GM23338 (cell line): ENCODE data around the gene CLDN6. TPM values are rescaled to one million over a fixed set of nuclear protein-coding genes. Genes with fewer than 3 reads are reported as not detected.

ENCODE experiments used
- ATAC-seq: fragments of 200-7000 bp; cut with Tn5 transposase; 3 replicates; pipeline ENCODE4 v1.9.1; 2020
- DNase-seq: peaks from one replicate; pipeline ENCODE4 v3.0.0-alpha.2; 2015; ENCODE audit warnings: low spot score
- H2AFZ ChIP-seq: fragments of 200-600 bp; sonication (generic); 2 replicates; pipeline ENCODE4 v1.8.0; 2016; ENCODE audit warnings: antibody characterized with exemption, mild to moderate bottlenecking, moderate library complexity
- H3F3A ChIP-seq: fragments of 200-600 bp; sonication (generic); replicated peaks from 2 replicates; pipeline ENCODE4 v1.8.0; 2017; ENCODE audit warnings: antibody characterized with exemption, mixed run types, low read depth
- H3K27ac ChIP-seq: fragments of 200-600 bp; sonication (generic); 2 replicates; pipeline ENCODE4 v1.6.1; 2016; ENCODE audit warnings: low read depth
- H3K27me3 ChIP-seq: fragments of 200-600 bp; sonication (generic); 2 replicates; pipeline ENCODE4 v1.8.0; 2016; ENCODE audit warnings: mild to moderate bottlenecking, mixed run types, moderate library complexity; ENCODE audit not compliant: insufficient read depth
- H3K36me3 ChIP-seq: fragments of 200-600 bp; sonication (generic); 2 replicates; pipeline ENCODE4 v1.8.0; 2016; ENCODE audit warnings: mild to moderate bottlenecking; ENCODE audit not compliant: insufficient read depth
- H3K4me1 ChIP-seq: fragments of 200-600 bp; sonication (generic); 2 replicates; pipeline ENCODE4 v1.8.0; 2016; ENCODE audit warnings: mild to moderate bottlenecking, moderate library complexity; ENCODE audit not compliant: insufficient read depth
- H3K4me2 ChIP-seq: fragments of 200-600 bp; sonication (generic); 2 replicates; pipeline ENCODE4 v1.7.1; 2017; ENCODE audit warnings: mixed run types
- H3K4me3 ChIP-seq: fragments of 200-600 bp; sonication (generic); 2 replicates; pipeline ENCODE4 v1.6.1; 2016; ENCODE audit warnings: mixed run types
- H3K79me2 ChIP-seq: fragments of 200-600 bp; sonication (generic); replicated peaks from 2 replicates; pipeline ENCODE4 v1.8.0; 2017; ENCODE audit warnings: mild to moderate bottlenecking; ENCODE audit not compliant: insufficient read depth
- H3K9me2 ChIP-seq: fragments of 200-600 bp; sonication (generic); 2 replicates; pipeline ENCODE4 v1.8.0; 2017; ENCODE audit not compliant: insufficient read depth
- H4K20me1 ChIP-seq: fragments of 200-600 bp; sonication (generic); replicated peaks from 2 replicates; pipeline ENCODE4 v1.8.0; 2017; ENCODE audit warnings: mild to moderate bottlenecking; ENCODE audit not compliant: insufficient read depth
- H3K27ac Mint-ChIP-seq: 2 replicates; pipeline ENCODE4 v1.8.0; 2020; ENCODE audit warnings: inconsistent platforms, mild to moderate bottlenecking, moderate library complexity, mixed read lengths
- H3K27me3 Mint-ChIP-seq: 3 replicates; pipeline ENCODE4 v1.8.0; 2022; ENCODE audit warnings: low read depth, mild to moderate bottlenecking, moderate library complexity, mixed read lengths, inconsistent platforms; ENCODE audit not compliant: insufficient read depth, poor library complexity
- H3K36me3 Mint-ChIP-seq: 3 replicates; pipeline ENCODE4 v1.8.0; 2021; ENCODE audit warnings: low read depth, mild to moderate bottlenecking, inconsistent platforms, moderate library complexity, mixed read lengths
- H3K4me1 Mint-ChIP-seq: 3 replicates; pipeline ENCODE4 v1.8.0; 2020; ENCODE audit warnings: mild to moderate bottlenecking, inconsistent platforms, mixed read lengths
- H3K4me3 Mint-ChIP-seq: 3 replicates; pipeline ENCODE4 v1.8.0; 2021; ENCODE audit warnings: moderate library complexity, mild to moderate bottlenecking, inconsistent platforms, mixed read lengths
- H3K9me3 Mint-ChIP-seq: 3 replicates; pipeline ENCODE4 v1.8.0; 2020; ENCODE audit warnings: moderate library complexity, mild to moderate bottlenecking, inconsistent platforms, mixed read lengths
- CREB1 ChIP-seq: fragments of 250-450 bp; sonication (Bioruptor Pico); IDR thresholded peaks from 2 replicates; pipeline ENCODE4 v1.5.0; 2020; ENCODE audit warnings: low read depth, mild to moderate bottlenecking, moderate library complexity
- ETS1 ChIP-seq: IDR thresholded peaks from 2 replicates; pipeline ENCODE4 v1.6.1; 2016; ENCODE audit warnings: antibody characterized with exemption
- EZH2 ChIP-seq: fragments of 200-600 bp; sonication (generic); IDR thresholded peaks from one replicate; pipeline ENCODE4 v1.8.0; 2017; ENCODE audit warnings: antibody characterized with exemption, mild to moderate bottlenecking, low read depth; ENCODE audit not compliant: unreplicated experiment
- EZH2phosphoT487 ChIP-seq: fragments of 200-600 bp; sonication (generic); IDR thresholded peaks from one replicate; pipeline ENCODE4 v1.8.1; 2018; ENCODE audit warnings: antibody characterized with exemption; ENCODE audit not compliant: unreplicated experiment
- JUNB ChIP-seq: IDR thresholded peaks from one replicate; pipeline ENCODE4 v1.6.1; 2016; ENCODE audit warnings: antibody characterized with exemption; ENCODE audit not compliant: unreplicated experiment
- NANOG ChIP-seq: IDR thresholded peaks from 2 replicates; pipeline ENCODE4 v1.6.1; 2016; ENCODE audit warnings: antibody characterized with exemption, borderline replicate concordance
- POLR2AphosphoS5 ChIP-seq: IDR thresholded peaks from 2 replicates; pipeline ENCODE4 v1.6.1; 2016; ENCODE audit warnings: antibody characterized with exemption, low read depth
- STAT1 ChIP-seq: IDR thresholded peaks from one replicate; pipeline ENCODE4 v1.6.1; 2016; ENCODE audit warnings: antibody characterized with exemption; ENCODE audit not compliant: unreplicated experiment
- ZNF114 ChIP-seq: fragments of 250-450 bp; sonication (Bioruptor Pico); IDR thresholded peaks from 2 replicates; pipeline ENCODE4 v1.5.0; 2020; ENCODE audit warnings: mild to moderate bottlenecking, moderate library complexity
- ZNF331 ChIP-seq: fragments of 250-450 bp; sonication (Bioruptor Pico); IDR thresholded peaks from 2 replicates; pipeline ENCODE4 v1.5.0; 2020; ENCODE audit warnings: low read depth, mild to moderate bottlenecking, moderate library complexity
- ZNF462 ChIP-seq: fragments of 250-450 bp; sonication (Bioruptor Pico); IDR thresholded peaks from 2 replicates; pipeline ENCODE4 v1.5.0; 2020; ENCODE audit warnings: mild to moderate bottlenecking, moderate library complexity
- polyA plus RNA-seq: library from polyadenylated mRNA; unstranded; fragments of >200 nt; fragmentation: Nextera tagmentation; extraction: Ambion mirVana; gene quantifications from 2 replicates; pipeline ENCODE4 v1.2.1, GENCODE V29; 2016
- total RNA-seq: library from RNA; depleted of rRNA; stranded (reverse); fragments of >200 nt; shearing (Covaris generic); gene quantifications from 2 replicates; pipeline ENCODE4 v1.2.3, GENCODE V29; 2014

Gene CLDN6
- total and polyA plus RNA-seq, 2 experiments from 2014 or later, result 537 to 1,028 TPM

GRCh38 chr16:2981177-2981898 lies 36.6 kb downstream of the CLDN6 start:
- DNase-seq (peak; percentile 60), ATAC-seq (peak; percentile 15)
- Mint-ChIP-seq H3K4me3 (peak overlapping the region; percentile 85), H3K4me1 (peaks cover 22% of the 10 kb centered on the region), H3K27ac (peak overlapping the region; percentile 84), H3K9me3 (peaks cover 2% of the 10 kb centered on the region; the same call in 2 of the 3 replicates), H3K36me3 (peaks cover 15% of the 10 kb centered on the region), H3K27me3 (peaks cover 17% of the 10 kb centered on the region)
- H3K4me3 ChIP-seq, result peak overlapping the region; percentile 86
- peaks cover 19% of the 10 kb centered on the region for H3F3A ChIP-seq
- H3K36me3 ChIP-seq, result 0 out of 2 replicates have a peak, but pooled peaks cover 3% of the 10 kb centered on the region
- H2AFZ ChIP-seq, result no peak overlapping the region
- no peak for TF ChIP-seq STAT1
- TF ChIP-seq ETS1, result no peak
- no peak for TF ChIP-seq ZNF114 (CRISPR knock-in tag)
- TF ChIP-seq JUNB, result no peak
- no peak for TF ChIP-seq EZH2phosphoT487
- TF ChIP-seq EZH2, result no peak
- no peak for TF ChIP-seq ZNF331 (CRISPR knock-in tag)
- TF ChIP-seq CREB1 (CRISPR knock-in tag), result no peak
- no peak for TF ChIP-seq NANOG
- H3K9me2 ChIP-seq, result no peaks in the 10 kb centered on the region
- H3K4me1 ChIP-seq, result peaks cover 22% of the 10 kb centered on the region
- H3K27ac ChIP-seq, result peak overlapping the region; percentile 96
- H3K4me2 ChIP-seq, result peak overlapping the region; percentile 92
- H3K79me2 ChIP-seq, result peaks cover 14% of the 10 kb centered on the region
- H4K20me1 ChIP-seq, result peaks cover 8% of the 10 kb centered on the region; the same call in 1 of the 2 replicates
- no peaks in the 10 kb centered on the region for H3K27me3 ChIP-seq

GRCh38 chr16:2980227-2981176 lies 37.5 kb downstream of the CLDN6 start, which contains the start of gene PKMYT1:
TSS of gene PKMYT1 (minus strand) at chr16:2980446. CDS start at chr16:2979657, 789 bp downstream.
- DNase-seq (peak; percentile 90), ATAC-seq (peak; percentile 67)
- H3K27ac ChIP-seq, result peak within 1 kb of the TSS; percentile 96
- 0 out of 2 replicates have a peak, but pooled peaks cover 3% of the 10 kb centered on the region for H3K36me3 ChIP-seq
- H3K9me2 ChIP-seq, result no peaks in the 10 kb centered on the region
- Mint-ChIP-seq H3K27ac (peak within 1 kb of the TSS; percentile 84), H3K4me3 (peak within 1 kb of the TSS; percentile 85), H3K36me3 (peaks cover 22% of the 10 kb centered on the region), H3K4me1 (peaks cover 22% of the 10 kb centered on the region), H3K27me3 (peaks cover 17% of the 10 kb centered on the region), H3K9me3 (peaks cover 2% of the 10 kb centered on the region; the same call in 2 of the 3 replicates)
- H3K4me2 ChIP-seq, result peak within 1 kb of the TSS; percentile 92
- H3K27me3 ChIP-seq, result no peaks in the 10 kb centered on the region
- peaks cover 8% of the 10 kb centered on the region; the same call in 1 of the 2 replicates for H4K20me1 ChIP-seq
- H3K4me3 ChIP-seq, result peak within 1 kb of the TSS; percentile 86
- peaks cover 19% of the 10 kb centered on the region for H3F3A ChIP-seq
- peak within 1 kb of the TSS; percentile 81 for H2AFZ ChIP-seq
- H3K79me2 ChIP-seq, result peaks cover 14% of the 10 kb centered on the region
- H3K4me1 ChIP-seq, result peaks cover 22% of the 10 kb centered on the region
- peak; percentile 90 for TF ChIP-seq POLR2AphosphoS5
- no peak for TF ChIP-seq ZNF462 (CRISPR knock-in tag)
- TF ChIP-seq CREB1 (CRISPR knock-in tag), result 0 out of 2 replicates have a peak, but pooled peaks have one; percentile 10
